ENCODE data around the gene PBXIP1. TPM values are rescaled to one million over a fixed set of nuclear protein-coding genes. Genes with fewer than 3 reads are reported as not detected.

The PBXIP1 gene
- total RNA-seq, 1 experiment from 2014 or later: 26.5 TPM

DNA sequence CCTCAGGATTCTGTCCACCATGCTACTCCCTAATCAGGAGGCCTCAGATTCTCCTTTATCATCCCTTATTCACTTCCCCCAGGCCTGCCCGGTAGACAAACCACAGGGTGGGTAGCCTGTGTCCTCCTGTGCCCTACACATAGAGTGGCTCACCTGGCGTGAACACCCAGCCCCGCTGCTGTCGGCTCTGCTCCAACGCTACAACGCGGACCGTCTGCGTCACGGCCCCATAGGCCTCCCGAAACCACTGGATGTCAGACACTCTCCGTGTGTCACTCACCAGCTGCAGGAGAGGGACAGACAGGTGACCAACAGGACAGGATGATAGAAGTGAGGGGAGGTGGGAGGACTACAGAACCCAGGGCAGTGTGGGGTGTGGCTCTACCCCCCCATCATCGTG, 29.7 kb downstream of the PBXIP1 start:
- Mint-ChIP-seq H3K27me3 (ENCODE audit: low read depth) (no peaks in the 10 kb centered on the region), H3K4me1 (no peaks in the 10 kb centered on the region), H3K36me3 (peaks cover 19% of the 10 kb centered on the region), H3K4me3 (no peak overlapping the region), H3K27ac (peak overlapping the region; percentile 50; the same call in 1 of the 2 replicates), H3K9me3 (no peaks in the 10 kb centered on the region)
- TF ChIP-seq STAT6 (CRISPR knock-in tag; conservative IDR thresholded peaks at IDR 0.05; ENCODE audit: low read depth) (no peak), ZNF317 (CRISPR knock-in tag; IDR thresholded peaks at IDR 0.05; ENCODE audit: borderline replicate concordance, low read depth) (0 out of 2 replicates have a peak, but pooled peaks have one; percentile 15)
- no peak for ATAC-seq
- no peak for DNase-seq (ENCODE audit: low spot score)
- POLR2A ChIA-PET: interaction anchor here (1.1 kb wide), 1 partner anchor 10 kb away, joined by 3 read pairs; the partner anchor contains the start of gene PMVK
- CTCF ChIA-PET: interaction anchor here (1.1 kb wide), 1 partner anchor 11 kb away, joined by 3 read pairs; the partner anchor contains the start of gene PMVK

GRCh38 chr1:154925335-154926170, 30.3 kb downstream of the PBXIP1 start:
- no peak overlapping the region for H3K27ac Mint-ChIP-seq

DNA sequence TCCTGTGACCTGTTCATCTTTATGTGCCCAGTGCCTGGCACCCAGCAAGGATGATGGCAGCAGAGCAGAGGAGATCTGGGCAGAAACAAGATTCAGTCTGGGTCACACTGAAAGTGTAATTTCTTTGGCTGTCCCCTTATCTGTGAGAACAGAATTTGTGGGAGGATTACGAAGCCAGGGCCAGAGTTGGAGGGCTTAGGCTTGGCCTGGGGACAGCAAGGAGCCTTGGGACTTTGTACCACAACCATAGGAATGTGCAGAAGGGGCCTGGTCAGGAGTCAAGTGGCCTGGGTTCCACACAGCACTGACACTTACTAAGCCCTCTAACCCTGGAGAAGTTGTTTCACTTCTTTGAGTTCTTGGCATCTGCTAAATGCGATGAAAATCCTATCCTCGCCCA, 32.2 kb downstream of the PBXIP1 start:
- Mint-ChIP-seq H3K27ac (no peak overlapping the region), H3K27me3 (ENCODE audit: low read depth) (no peaks in the 10 kb centered on the region), H3K9me3 (no peaks in the 10 kb centered on the region), H3K4me1 (no peaks in the 10 kb centered on the region), H3K4me3 (no peak overlapping the region), H3K36me3 (peaks cover 19% of the 10 kb centered on the region)
- DNase-seq (ENCODE audit: low spot score) (no peak), ATAC-seq (no peak)
- CTCF ChIA-PET: no interaction called here
- POLR2A ChIA-PET: no interaction called here
- TF ChIP-seq TCF7 (CRISPR knock-in tag; IDR thresholded peaks at IDR 0.05; ENCODE audit: low read depth) (no peak), E2F1 (CRISPR knock-in tag; IDR thresholded peaks at IDR 0.05) (no peak), ZNF281 (CRISPR knock-in tag; IDR thresholded peaks at IDR 0.05) (no peak), SMAD3 (CRISPR knock-in tag; IDR thresholded peaks at IDR 0.05; ENCODE audit: borderline replicate concordance) (no peak), PRRX2 (CRISPR knock-in tag; IDR thresholded peaks at IDR 0.05) (no peak), OVOL2 (CRISPR knock-in tag; IDR thresholded peaks at IDR 0.05; ENCODE audit: borderline replicate concordance) (no peak)
- TF ChIP-seq, protein P1, sequence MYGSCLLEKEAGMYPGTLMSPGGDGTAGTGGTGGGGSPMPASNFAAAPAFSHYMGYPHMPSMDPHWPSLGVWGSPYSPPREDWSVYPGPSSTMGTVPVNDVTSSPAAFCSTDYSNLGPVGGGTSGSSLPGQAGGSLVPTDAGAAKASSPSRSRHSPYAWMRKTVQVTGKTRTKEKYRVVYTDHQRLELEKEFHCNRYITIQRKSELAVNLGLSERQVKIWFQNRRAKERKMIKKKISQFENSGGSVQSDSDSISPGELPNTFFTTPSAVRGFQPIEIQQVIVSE (CRISPR knock-in tag; IDR thresholded peaks at IDR 0.05; ENCODE audit: borderline replicate concordance): no peak

More at GRCh38 chr1:154925335-154926170, 30.3 kb downstream of the PBXIP1 start:
- H3K9me3 Mint-ChIP-seq: no peaks in the 10 kb centered on the region
- no peaks in the 10 kb centered on the region for H3K4me1 Mint-ChIP-seq
- H3K36me3 Mint-ChIP-seq: peaks cover 19% of the 10 kb centered on the region
- no peak overlapping the region for H3K4me3 Mint-ChIP-seq
- no peak for TF ChIP-seq HMGXB4 (CRISPR knock-in tag; IDR thresholded peaks at IDR 0.05)
- no peak for TF ChIP-seq FOXP1 (CRISPR knock-in tag; IDR thresholded peaks at IDR 0.05; ENCODE audit: borderline replicate concordance)
- no peak for TF ChIP-seq ZNF121 (CRISPR knock-in tag; IDR thresholded peaks at IDR 0.05)
- no peak for TF ChIP-seq PRRX2 (CRISPR knock-in tag; IDR thresholded peaks at IDR 0.05)
- no peak for TF ChIP-seq HMGA2 (CRISPR knock-in tag; IDR thresholded peaks at IDR 0.05)
- TF ChIP-seq TCF7 (CRISPR knock-in tag; IDR thresholded peaks at IDR 0.05; ENCODE audit: low read depth): no peak
- no peak for TF ChIP-seq NR2C2 (CRISPR knock-in tag; IDR thresholded peaks at IDR 0.05)
- TF ChIP-seq TEAD4 (CRISPR knock-in tag; IDR thresholded peaks at IDR 0.05): no peak
- TF ChIP-seq RELA (CRISPR knock-in tag; IDR thresholded peaks at IDR 0.05; ENCODE audit: borderline replicate concordance): no peak
- DNase-seq (ENCODE audit: low spot score) (no peak), ATAC-seq (no peak)
- CTCF ChIA-PET: interaction anchor here (1.1 kb wide), 1 partner anchor 11 kb away, joined by 3 read pairs; the partner anchor contains the start of gene PMVK
- POLR2A ChIA-PET: interaction anchor here (1.1 kb wide), 1 partner anchor 11 kb away, joined by 3 read pairs; the partner anchor contains the start of gene PMVK
- H3K27me3 Mint-ChIP-seq (ENCODE audit: low read depth): no peaks in the 10 kb centered on the region

All from WTC11 (cell line).